22Rv1 (cell line): ENCODE measurements around the gene PFDN6.

Experiments
- H3K27ac ChIP-seq: fragments of 450-650 bp; 2 replicates; pipeline ENCODE4 v1.5.1; 2017
- CTCF ChIP-seq: fragments of 450-650 bp; IDR thresholded peaks from 2 replicates; pipeline ENCODE4 v1.5.1; 2017; ENCODE audit warnings: mild to moderate bottlenecking
- ZFX ChIP-seq: fragments of 450-650 bp; IDR thresholded peaks from 2 replicates; pipeline ENCODE4 v1.6.1; 2017; ENCODE audit warnings: antibody characterized with exemption, borderline replicate concordance

Gene PFDN6

GRCh38 chr6:33317669-33318425, 28.4 kb downstream of the PFDN6 start, which contains the start of gene ZBTB22:
Gene ZBTB22 (minus strand): TSS chr6:33317744. CDS start chr6:33316916, 828 bp downstream.
- no peak for TF ChIP-seq ZFX
- H3K27ac ChIP-seq = peak within 1 kb of the TSS; percentile 98

GRCh38 chr6:33318426-33319073, 29.1 kb downstream of the PFDN6 start:
- TF ChIP-seq CTCF (no peak), ZFX (no peak)
- peak overlapping the region; percentile 98 for H3K27ac ChIP-seq

GRCh38 chr6:33319939-33320314, 30.5 kb downstream of the PFDN6 start:
- TF ChIP-seq ZFX (no peak), CTCF (no peak)
- H3K27ac ChIP-seq = peak overlapping the region; percentile 98

- TF ChIP-seq ZFX = no peak
- TF ChIP-seq CTCF = no peak
- H3K27ac ChIP-seq = peak overlapping the region; percentile 98
These were observed 31.1 kb downstream of the PFDN6 start for GRCh38 chr6:33320315-33321181.

GRCh38 chr6:33321227-33321626, 31.8 kb downstream of the PFDN6 start:
- TF ChIP-seq CTCF (no peak), ZFX (no peak)

GRCh38 chr6:33323623-33323948, 34.2 kb downstream of the PFDN6 start:
- H3K27ac ChIP-seq = peak overlapping the region; percentile 98
- TF ChIP-seq ZFX = no peak
- peak; percentile 10; the same call in 1 of the 2 replicates for TF ChIP-seq CTCF

More at GRCh38 chr6:33321227-33321626, 31.8 kb downstream of the PFDN6 start:
- peak overlapping the region; percentile 98 for H3K27ac ChIP-seq

- peak overlapping the region; percentile 98 for H3K27ac ChIP-seq
- TF ChIP-seq CTCF (no peak), ZFX (no peak)
These were observed 34.7 kb downstream of the PFDN6 start for GRCh38 chr6:33324125-33324524.
